Measurements from ENCODE around the gene OR52N4. TPM values are rescaled to one million over a fixed set of nuclear protein-coding genes. Genes with fewer than 3 reads are reported as not detected.

OR52N4 gene
- total and polyA plus RNA-seq, 2 donors (not counting 1 experiment from before 2014, with no cell fraction given), result 0.08 to 0.33 TPM

GRCh38 chr11:5767056-5767455, 13.0 kb downstream of the OR52N4 start:
- Histone ChIP-seq H3K4me2 (ENCODE audit: extremely low read depth, insufficient read depth, low read length) (no peak overlapping the region), H4K20me1 (ENCODE audit: control insufficient read depth, extremely low read depth, insufficient read depth, low read length) (no peaks in the 10 kb centered on the region), H2AFZ (ENCODE audit: low read length) (no peak overlapping the region), H3K36me3 (ENCODE audit: control insufficient read depth, insufficient read depth, low read length) (no peaks in the 10 kb centered on the region), H3K4me1 (ENCODE audit: control insufficient read depth, extremely low read depth, insufficient read depth, low read length) (no peaks in the 10 kb centered on the region), H3K9ac (ENCODE audit: insufficient read depth, low read length) (no peak overlapping the region), H3K79me2 (ENCODE audit: control insufficient read depth, insufficient read depth, low read length) (no peaks in the 10 kb centered on the region), H3K27me3 (ENCODE audit: control insufficient read depth, insufficient read depth, low read length) (no peaks in the 10 kb centered on the region), H3K27ac (ENCODE audit: insufficient read depth, low read length) (no peak overlapping the region), H3K4me3 (replicated peaks in 1 of 4; ENCODE audit: control extremely low read depth in 1 of 4, insufficient read depth in 1 of 4, low read depth in 3 of 4, low read length in 4 of 4) (no peak overlapping the region), H3K9me3 (ENCODE audit: control insufficient read depth, insufficient read depth, low read depth, low read length) (no peaks in the 10 kb centered on the region)
- TF ChIP-seq CTCF (conservative IDR thresholded peaks at IDR 0.05 in 1 of 2, IDR thresholded peaks at IDR 0.05 in 1 of 2; ENCODE audit: low read depth in 1 of 2, low read length in 2 of 2) (no peak), EZH2 (IDR thresholded peaks at IDR 0.05; ENCODE audit: low read length, missing control alignments) (no peak)
- peak in 1 of 2 donors; percentile 15 for DNase-seq (ENCODE audit: low read depth in 2 of 2)

GRCh38 chr11:5783255-5783654, 29.2 kb downstream of the OR52N4 start, which contains the start of gene OR52N5:
Gene OR52N5 (minus strand): TSS chr11:5783355. CDS start chr11:5778634, 4,721 bp downstream.
- Histone ChIP-seq H3K79me2 (ENCODE audit: control insufficient read depth, insufficient read depth, low read length) (no peaks in the 10 kb centered on the region), H3K4me2 (ENCODE audit: extremely low read depth, insufficient read depth, low read length) (no peak within 1 kb of the TSS), H3K36me3 (ENCODE audit: control insufficient read depth, insufficient read depth, low read length) (no peaks in the 10 kb centered on the region), H3K9me3 (ENCODE audit: control insufficient read depth, insufficient read depth, low read depth, low read length) (no peaks in the 10 kb centered on the region), H3K4me3 (replicated peaks in 1 of 4; ENCODE audit: control extremely low read depth in 1 of 4, insufficient read depth in 1 of 4, low read depth in 3 of 4, low read length in 4 of 4) (no peak within 1 kb of the TSS), H3K27ac (ENCODE audit: insufficient read depth, low read length) (no peak within 1 kb of the TSS), H3K9ac (ENCODE audit: insufficient read depth, low read length) (no peak within 1 kb of the TSS), H2AFZ (ENCODE audit: low read length) (no peak within 1 kb of the TSS), H4K20me1 (ENCODE audit: control insufficient read depth, extremely low read depth, insufficient read depth, low read length) (no peaks in the 10 kb centered on the region), H3K4me1 (ENCODE audit: control insufficient read depth, extremely low read depth, insufficient read depth, low read length) (no peaks in the 10 kb centered on the region), H3K27me3 (ENCODE audit: control insufficient read depth, insufficient read depth, low read length) (no peaks in the 10 kb centered on the region)
- TF ChIP-seq CTCF (conservative IDR thresholded peaks at IDR 0.05 in 1 of 2, IDR thresholded peaks at IDR 0.05 in 1 of 2; ENCODE audit: low read depth in 1 of 2, low read length in 2 of 2) (no peak), EZH2 (IDR thresholded peaks at IDR 0.05; ENCODE audit: low read length, missing control alignments) (no peak)
- no peak for DNase-seq (ENCODE audit: low read depth in 2 of 2)

- no peak within 1 kb of the TSS for H3K4me2 ChIP-seq (ENCODE audit: extremely low read depth, insufficient read depth, low read length)
- H3K4me3 ChIP-seq (replicated peaks in 1 of 4; ENCODE audit: control extremely low read depth in 1 of 4, insufficient read depth in 1 of 4, low read depth in 3 of 4, low read length in 4 of 4), result no peak within 1 kb of the TSS
- no peaks in the 10 kb centered on the region for H3K27me3 ChIP-seq (ENCODE audit: control insufficient read depth, insufficient read depth, low read length)
- no peaks in the 10 kb centered on the region for H3K36me3 ChIP-seq (ENCODE audit: control insufficient read depth, insufficient read depth, low read length)
- H2AFZ ChIP-seq (ENCODE audit: low read length), result no peak within 1 kb of the TSS
- no peaks in the 10 kb centered on the region for H3K79me2 ChIP-seq (ENCODE audit: control insufficient read depth, insufficient read depth, low read length)
- no peaks in the 10 kb centered on the region for H3K4me1 ChIP-seq (ENCODE audit: control insufficient read depth, extremely low read depth, insufficient read depth, low read length)
- DNase-seq (ENCODE audit: low read depth in 2 of 2), result no peak
- H4K20me1 ChIP-seq (ENCODE audit: control insufficient read depth, extremely low read depth, insufficient read depth, low read length), result no peaks in the 10 kb centered on the region
- no peak within 1 kb of the TSS for H3K27ac ChIP-seq (ENCODE audit: insufficient read depth, low read length)
- H3K9ac ChIP-seq (ENCODE audit: insufficient read depth, low read length), result no peak within 1 kb of the TSS
- no peak for TF ChIP-seq EZH2 (IDR thresholded peaks at IDR 0.05; ENCODE audit: low read length, missing control alignments)
- no peak for TF ChIP-seq CTCF (conservative IDR thresholded peaks at IDR 0.05 in 1 of 2, IDR thresholded peaks at IDR 0.05 in 1 of 2; ENCODE audit: low read depth in 1 of 2, low read length in 2 of 2)
- no peaks in the 10 kb centered on the region for H3K9me3 ChIP-seq (ENCODE audit: control insufficient read depth, insufficient read depth, low read depth, low read length)
These were observed 37.1 kb downstream of the OR52N4 start, which contains the start of gene OR52N1 for GRCh38 chr11:5791165-5791564. Gene OR52N1 (minus strand): TSS chr11:5791265. CDS start chr11:5788816, 2,449 bp downstream.
